HEK293 (cell line): Measurements from ENCODE around the gene DUSP18.

Experiments
- MZF1 ChIP-seq: fragments of 450-650 bp; formaldehyde crosslinking; IDR thresholded peaks from 2 replicates; pipeline ENCODE4 v1.5.1; 2017; ENCODE audit warnings: missing biosample characterization, missing genetic modification characterization, borderline replicate concordance
- ZNF785 ChIP-seq: fragments of 450-650 bp; formaldehyde crosslinking; IDR thresholded peaks from 2 replicates; pipeline ENCODE4 v1.5.1; 2016; ENCODE audit warnings: missing biosample characterization, missing genetic modification characterization
- TF ChIP-seq, protein P1 (sequence below): fragments of 450-650 bp; formaldehyde crosslinking; IDR thresholded peaks from 2 replicates; pipeline ENCODE4 v1.5.1; 2016; ENCODE audit warnings: missing biosample characterization, missing genetic modification characterization

- TF ChIP-seq, protein P1, sequence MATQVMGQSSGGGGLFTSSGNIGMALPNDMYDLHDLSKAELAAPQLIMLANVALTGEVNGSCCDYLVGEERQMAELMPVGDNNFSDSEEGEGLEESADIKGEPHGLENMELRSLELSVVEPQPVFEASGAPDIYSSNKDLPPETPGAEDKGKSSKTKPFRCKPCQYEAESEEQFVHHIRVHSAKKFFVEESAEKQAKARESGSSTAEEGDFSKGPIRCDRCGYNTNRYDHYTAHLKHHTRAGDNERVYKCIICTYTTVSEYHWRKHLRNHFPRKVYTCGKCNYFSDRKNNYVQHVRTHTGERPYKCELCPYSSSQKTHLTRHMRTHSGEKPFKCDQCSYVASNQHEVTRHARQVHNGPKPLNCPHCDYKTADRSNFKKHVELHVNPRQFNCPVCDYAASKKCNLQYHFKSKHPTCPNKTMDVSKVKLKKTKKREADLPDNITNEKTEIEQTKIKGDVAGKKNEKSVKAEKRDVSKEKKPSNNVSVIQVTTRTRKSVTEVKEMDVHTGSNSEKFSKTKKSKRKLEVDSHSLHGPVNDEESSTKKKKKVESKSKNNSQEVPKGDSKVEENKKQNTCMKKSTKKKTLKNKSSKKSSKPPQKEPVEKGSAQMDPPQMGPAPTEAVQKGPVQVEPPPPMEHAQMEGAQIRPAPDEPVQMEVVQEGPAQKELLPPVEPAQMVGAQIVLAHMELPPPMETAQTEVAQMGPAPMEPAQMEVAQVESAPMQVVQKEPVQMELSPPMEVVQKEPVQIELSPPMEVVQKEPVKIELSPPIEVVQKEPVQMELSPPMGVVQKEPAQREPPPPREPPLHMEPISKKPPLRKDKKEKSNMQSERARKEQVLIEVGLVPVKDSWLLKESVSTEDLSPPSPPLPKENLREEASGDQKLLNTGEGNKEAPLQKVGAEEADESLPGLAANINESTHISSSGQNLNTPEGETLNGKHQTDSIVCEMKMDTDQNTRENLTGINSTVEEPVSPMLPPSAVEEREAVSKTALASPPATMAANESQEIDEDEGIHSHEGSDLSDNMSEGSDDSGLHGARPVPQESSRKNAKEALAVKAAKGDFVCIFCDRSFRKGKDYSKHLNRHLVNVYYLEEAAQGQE (tag by site-specific recombination), result no peak
- no peak for TF ChIP-seq ZNF785 (tag by site-specific recombination)
- no peak for TF ChIP-seq MZF1
Observed at GRCh38 chr22:30697975-30698374, 30.3 kb upstream of the DUSP18 start.
